Dendritic cell treated with granulocyte-macrophage colony-stimulating factor and Interleukin-4, amounts not matched to agents 40 ng/mL and 50 ng/mL, for 4 days (primary cell): ENCODE results near the gene PCDHGB7.
"Not testable (repeated sequence)": the region's sequence is repeated elsewhere in the genome, so short reads cannot be mapped to it uniquely, and the experiment has no call there.

Experiments
- H3K27ac Mint-ChIP-seq: one replicate; pipeline ENCODE4 v1.8.0; 2022; ENCODE audit warnings: mild to moderate bottlenecking, mixed read lengths
- H3K27me3 Mint-ChIP-seq: one replicate; pipeline ENCODE4 v1.8.0; 2022; ENCODE audit warnings: mild to moderate bottlenecking, mixed read lengths
- H3K36me3 Mint-ChIP-seq: one replicate; pipeline ENCODE4 v1.8.0; 2022; ENCODE audit warnings: low read depth, mixed read lengths
- H3K4me1 Mint-ChIP-seq: one replicate; pipeline ENCODE4 v1.8.0; 2022; ENCODE audit warnings: low read depth, mixed read lengths
- H3K4me3 Mint-ChIP-seq: one replicate; pipeline ENCODE4 v1.8.0; 2022; ENCODE audit warnings: mild to moderate bottlenecking, moderate library complexity, mixed read lengths
- H3K9me3 Mint-ChIP-seq: one replicate; pipeline ENCODE4 v1.8.0; 2022; ENCODE audit warnings: mixed read lengths
- intact Hi-C: fragments of 100-400 bp; cut with micrococcal nuclease; formaldehyde crosslinking; loops from one replicate; pipeline ENCODE4 v1.15.0; 2022

PCDHGB7 gene

DNA sequence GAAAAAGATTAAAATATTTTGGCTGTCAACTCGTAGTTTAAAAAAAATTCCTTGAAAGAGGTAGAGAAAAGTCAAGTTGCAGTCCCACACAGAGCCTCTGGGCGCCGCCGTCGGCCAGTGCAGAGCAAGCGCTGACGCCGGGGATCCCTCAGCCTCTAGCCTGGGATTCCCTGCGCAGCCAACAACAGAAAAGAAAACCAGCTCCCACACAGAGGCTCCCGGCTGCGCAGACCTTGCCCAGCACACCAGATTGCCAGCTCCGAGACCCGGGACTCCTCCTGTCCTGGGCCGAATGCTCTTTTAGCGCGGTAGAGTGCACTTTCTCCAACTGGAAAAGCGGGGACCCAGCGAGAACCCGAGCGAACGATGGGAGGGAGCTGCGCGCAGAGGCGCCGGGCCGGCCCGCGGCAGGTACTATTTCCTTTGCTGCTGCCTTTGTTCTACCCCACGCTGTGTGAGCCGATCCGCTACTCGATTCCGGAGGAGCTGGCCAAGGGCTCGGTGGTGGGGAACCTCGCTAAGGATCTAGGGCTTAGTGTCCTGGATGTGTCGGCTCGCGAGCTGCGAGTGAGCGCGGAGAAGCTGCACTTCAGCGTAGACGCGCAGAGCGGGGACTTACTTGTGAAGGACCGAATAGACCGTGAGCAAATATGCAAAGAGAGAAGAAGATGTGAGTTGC is at the start of gene PCDHGB7:
Gene PCDHGB7 (plus strand): TSS at position 184 of the 679 bp plus-strand sequence. CDS start 183 bp downstream, at position 367.
- Mint-ChIP-seq H3K9me3 (peaks cover 14% of the 10 kb centered on the region), H3K4me1 (peaks cover 39% of the 10 kb centered on the region), H3K4me3 (peak within 1 kb of the TSS; percentile 82), H3K27me3 (peaks cover 82% of the 10 kb centered on the region)
- H3K27ac Mint-ChIP-seq, H3K36me3 Mint-ChIP-seq: not testable (repeated sequence)
- intact Hi-C loops: loop anchor here (2.0 to 10.0 kb wide), 2 partner anchors 93 to 147 kb away; partner anchors contain the start of gene TAF7

DNA sequence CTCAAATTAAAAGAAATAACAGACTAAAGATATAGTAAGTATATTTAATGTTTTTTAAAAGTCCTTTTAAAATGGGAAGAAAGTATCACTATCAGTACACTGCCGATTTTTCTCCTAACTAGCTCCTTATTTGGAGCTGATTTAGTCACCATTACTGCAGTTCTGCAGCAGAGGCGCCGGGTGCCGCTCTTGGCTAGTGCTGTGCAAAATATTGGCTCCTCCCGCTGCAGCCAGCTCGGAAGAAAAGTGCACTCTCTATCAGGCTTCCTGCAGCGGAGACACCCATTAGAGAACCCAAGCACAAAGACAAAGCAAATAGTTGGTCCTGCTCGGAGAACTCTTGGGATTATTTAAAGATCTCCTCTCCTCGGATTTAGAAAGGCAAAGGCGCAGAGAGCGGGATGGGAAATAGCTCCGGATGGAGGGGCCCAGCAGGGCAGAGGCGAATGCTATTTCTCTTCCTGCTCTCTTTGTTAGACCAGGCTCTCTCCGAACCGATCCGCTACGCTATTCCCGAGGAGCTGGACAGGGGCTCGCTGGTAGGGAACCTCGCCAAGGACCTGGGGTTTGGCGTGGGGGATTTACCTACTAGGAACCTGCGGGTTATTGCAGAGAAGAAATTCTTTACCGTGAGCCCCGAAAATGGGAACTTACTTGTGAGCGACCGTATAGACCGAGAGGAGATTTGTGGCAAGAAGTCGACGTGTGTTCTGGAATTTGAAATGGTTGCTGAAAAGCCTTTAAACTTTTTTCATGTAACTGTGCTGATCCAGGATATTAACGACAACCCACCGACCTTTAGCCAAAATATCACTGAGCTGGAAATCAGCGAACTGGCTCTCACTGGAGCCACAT is 47.3 kb upstream of the PCDHGB7 start, which contains the start of gene PCDHGB3:
Gene PCDHGB3 (plus strand): TSS at position 249 of the 855 bp plus-strand sequence. CDS start 153 bp downstream, at position 402.
- intact Hi-C loops: no loop called here
- peak within 1 kb of the TSS; percentile 54 for H3K27ac Mint-ChIP-seq
- H3K9me3 Mint-ChIP-seq: peaks cover 65% of the 10 kb centered on the region
- H3K4me1 Mint-ChIP-seq: peaks cover 10% of the 10 kb centered on the region
- H3K4me3 Mint-ChIP-seq: peak within 1 kb of the TSS; percentile 75
- peaks cover 71% of the 10 kb centered on the region for H3K27me3 Mint-ChIP-seq
- no peaks in the 10 kb centered on the region for H3K36me3 Mint-ChIP-seq

DNA sequence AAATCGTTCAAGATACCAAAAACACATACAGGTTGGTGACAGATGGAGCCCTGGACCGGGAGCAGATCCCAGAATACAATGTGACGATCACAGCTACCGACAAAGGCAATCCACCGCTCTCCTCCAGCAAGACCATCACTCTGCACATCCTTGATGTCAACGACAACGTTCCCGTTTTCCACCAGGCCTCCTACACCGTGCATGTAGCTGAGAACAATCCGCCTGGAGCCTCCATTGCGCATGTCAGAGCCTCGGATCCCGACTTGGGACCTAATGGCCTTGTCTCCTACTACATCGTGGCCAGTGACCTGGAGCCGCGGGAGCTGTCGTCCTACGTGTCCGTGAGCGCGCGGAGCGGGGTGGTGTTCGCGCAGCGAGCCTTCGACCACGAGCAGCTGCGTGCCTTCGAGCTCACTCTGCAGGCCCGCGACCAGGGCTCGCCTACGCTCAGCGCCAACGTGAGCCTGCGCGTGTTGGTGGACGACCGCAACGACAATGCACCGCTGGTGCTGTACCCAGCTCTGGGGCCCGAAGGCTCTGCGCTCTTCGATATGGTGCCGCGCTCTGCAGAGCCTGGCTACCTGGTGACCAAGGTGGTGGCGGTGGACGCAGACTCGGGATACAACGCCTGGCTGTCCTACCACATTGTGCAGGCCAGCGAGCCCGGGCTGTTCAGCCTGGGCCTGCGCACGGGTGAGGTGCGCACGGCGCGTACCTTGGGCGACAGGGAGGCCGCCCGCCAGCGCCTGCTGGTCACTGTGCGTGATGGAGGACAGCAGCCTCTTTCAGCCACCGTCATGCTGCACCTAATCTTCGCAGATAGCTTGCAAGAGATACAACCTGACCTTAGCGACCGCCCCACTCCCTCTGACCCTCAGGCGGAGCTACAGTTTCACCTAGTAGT is 45.7 kb upstream of the PCDHGB7 start:
- Mint-ChIP-seq H3K27ac (no peak overlapping the region), H3K36me3 (peaks cover 5% of the 10 kb centered on the region), H3K9me3 (peaks cover 66% of the 10 kb centered on the region), H3K27me3 (peaks cover 71% of the 10 kb centered on the region), H3K4me1 (peaks cover 10% of the 10 kb centered on the region), H3K4me3 (no peak overlapping the region)
- intact Hi-C loops: no loop called here

DNA sequence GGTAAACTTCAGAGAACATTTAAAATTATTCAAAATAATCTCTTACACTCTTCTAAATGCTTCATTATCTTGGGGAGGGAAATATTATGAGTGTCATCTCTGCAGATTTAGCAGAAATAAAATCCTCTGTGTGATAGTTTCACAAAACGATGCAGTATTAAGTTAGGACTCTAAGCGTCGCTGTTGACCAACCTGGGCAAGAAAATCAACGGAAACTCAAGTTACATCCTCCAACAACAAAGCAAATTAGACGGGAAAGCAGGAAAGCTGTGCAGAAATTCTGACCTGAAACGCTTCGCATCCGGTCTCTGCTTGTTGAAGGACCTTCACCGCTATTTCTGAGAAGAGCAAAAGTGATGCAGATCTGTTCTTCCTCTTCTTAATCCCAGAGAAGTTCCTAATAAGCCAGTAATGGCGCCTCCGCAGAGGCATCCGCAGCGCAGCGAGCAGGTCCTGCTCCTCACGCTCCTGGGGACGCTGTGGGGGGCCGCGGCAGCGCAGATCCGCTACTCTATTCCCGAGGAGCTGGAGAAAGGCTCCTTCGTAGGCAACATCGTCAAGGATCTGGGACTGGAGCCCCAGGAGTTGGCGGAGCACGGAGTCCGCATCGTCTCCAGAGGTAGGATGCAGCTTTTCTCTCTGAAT is 43.7 kb upstream of the PCDHGB7 start, which contains the start of gene PCDHGA6:
Gene PCDHGA6 (plus strand): TSS at position 219 of the 645 bp plus-strand sequence. CDS start 193 bp downstream, at position 412.
- peaks cover 10% of the 10 kb centered on the region for H3K4me1 Mint-ChIP-seq
- H3K36me3 Mint-ChIP-seq: peaks cover 5% of the 10 kb centered on the region
- H3K4me3 Mint-ChIP-seq: no peak within 1 kb of the TSS
- intact Hi-C loops: no loop called here
- no peak within 1 kb of the TSS for H3K27ac Mint-ChIP-seq
- H3K27me3 Mint-ChIP-seq: peaks cover 70% of the 10 kb centered on the region
- peaks cover 73% of the 10 kb centered on the region for H3K9me3 Mint-ChIP-seq

DNA sequence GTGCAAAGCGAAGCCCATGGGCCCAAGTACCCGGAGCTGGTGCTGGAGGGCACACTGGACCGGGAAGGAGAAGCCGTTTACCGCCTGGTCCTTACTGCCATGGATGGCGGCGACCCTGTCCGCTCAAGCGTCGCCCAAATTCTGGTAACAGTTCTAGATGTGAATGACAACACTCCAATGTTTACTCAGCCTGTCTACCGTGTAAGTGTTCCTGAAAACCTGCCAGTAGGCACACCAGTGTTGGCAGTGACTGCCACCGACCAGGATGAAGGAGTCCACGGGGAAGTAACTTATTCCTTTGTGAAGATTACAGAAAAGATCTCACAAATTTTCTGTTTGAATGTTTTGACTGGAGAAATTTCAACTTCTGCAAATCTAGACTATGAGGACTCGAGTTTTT is 42.9 kb upstream of the PCDHGB7 start:
- intact Hi-C loops: no loop called here
- peaks cover 73% of the 10 kb centered on the region for H3K9me3 Mint-ChIP-seq

DNA sequence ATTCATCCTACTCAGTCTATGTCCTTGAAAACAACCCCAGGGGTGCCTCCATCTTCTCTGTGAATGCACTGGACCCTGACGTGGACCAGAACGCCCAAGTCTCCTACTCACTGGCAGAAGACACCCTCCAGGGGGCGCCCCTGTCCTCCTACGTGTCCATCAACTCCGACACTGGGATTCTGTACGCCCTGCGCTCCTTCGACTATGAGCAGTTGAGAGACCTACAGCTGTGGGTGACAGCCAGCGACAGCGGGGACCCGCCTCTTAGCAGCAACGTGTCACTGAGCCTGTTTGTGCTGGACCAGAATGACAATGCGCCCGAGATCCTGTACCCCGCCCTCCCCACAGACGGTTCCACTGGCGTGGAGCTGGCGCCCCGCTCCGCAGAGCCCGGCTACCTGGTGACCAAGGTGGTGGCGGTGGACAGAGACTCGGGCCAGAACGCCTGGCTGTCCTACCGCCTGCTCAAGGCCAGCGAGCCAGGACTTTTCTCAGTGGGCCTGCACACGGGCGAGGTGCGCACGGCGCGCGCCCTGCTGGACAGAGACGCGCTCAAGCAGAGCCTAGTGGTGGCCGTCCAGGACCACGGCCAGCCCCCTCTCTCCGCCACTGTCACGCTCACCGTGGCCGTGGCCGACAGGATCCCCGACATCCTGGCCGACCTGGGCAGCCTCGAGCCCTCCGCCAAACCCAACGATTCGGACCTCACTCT is 41.9 kb upstream of the PCDHGB7 start:
- H3K27me3 Mint-ChIP-seq: peaks cover 63% of the 10 kb centered on the region
- intact Hi-C loops, H3K36me3 Mint-ChIP-seq, H3K4me3 Mint-ChIP-seq, H3K4me1 Mint-ChIP-seq, H3K27ac Mint-ChIP-seq: not testable (repeated sequence)
- H3K9me3 Mint-ChIP-seq: peaks cover 66% of the 10 kb centered on the region

More for the DNA sequence above, 42.9 kb upstream of the PCDHGB7 start:
- peaks cover 66% of the 10 kb centered on the region for H3K27me3 Mint-ChIP-seq
- H3K27ac Mint-ChIP-seq: no peak overlapping the region
- H3K36me3 Mint-ChIP-seq: peaks cover 5% of the 10 kb centered on the region
- H3K4me1 Mint-ChIP-seq: peaks cover 10% of the 10 kb centered on the region
- no peak overlapping the region for H3K4me3 Mint-ChIP-seq

DNA sequence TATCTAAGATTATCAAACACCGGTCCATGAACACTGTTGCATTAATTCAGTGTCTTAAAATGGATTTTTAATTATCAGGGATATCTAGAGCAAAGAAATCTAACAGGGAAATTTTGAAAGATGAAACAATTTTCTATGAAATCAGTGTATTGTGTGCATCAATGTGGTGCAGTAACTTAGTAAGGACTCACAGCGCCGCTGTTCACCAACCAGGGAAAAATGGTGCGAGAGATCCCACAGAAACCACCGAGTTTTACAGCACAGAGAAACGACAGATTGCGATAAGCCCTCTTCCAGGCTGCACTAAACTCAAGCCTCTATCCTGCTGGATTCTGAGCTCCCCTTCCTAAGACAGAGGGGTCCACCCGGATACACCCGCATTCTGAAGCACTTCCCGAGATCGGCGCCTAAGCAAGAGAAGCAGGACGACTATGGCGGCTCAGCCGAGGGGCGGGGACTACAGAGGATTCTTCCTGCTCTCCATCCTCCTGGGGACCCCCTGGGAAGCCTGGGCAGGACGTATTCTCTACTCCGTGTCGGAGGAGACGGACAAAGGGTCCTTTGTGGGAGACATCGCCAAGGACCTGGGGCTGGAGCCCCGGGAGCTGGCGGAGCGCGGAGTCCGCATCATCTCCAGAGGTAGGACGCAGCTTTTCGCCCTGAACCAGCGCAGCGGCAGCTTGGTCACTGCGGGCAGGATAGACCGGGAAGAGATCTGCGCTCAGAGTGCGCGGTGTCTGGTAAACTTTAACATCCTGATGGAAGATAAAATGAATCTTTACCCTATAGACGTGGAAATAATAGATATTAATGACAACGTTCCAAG is 34.8 kb upstream of the PCDHGB7 start, which contains the start of gene PCDHGA7:
Gene PCDHGA7 (plus strand): TSS at position 274 of the 826 bp plus-strand sequence. CDS start 158 bp downstream, at position 432.
- no peaks in the 10 kb centered on the region for H3K36me3 Mint-ChIP-seq
- H3K27me3 Mint-ChIP-seq: peaks cover 62% of the 10 kb centered on the region
- H3K27ac Mint-ChIP-seq: no peak within 1 kb of the TSS
- intact Hi-C loops: no loop called here
- H3K4me1 Mint-ChIP-seq: no peaks in the 10 kb centered on the region
- H3K4me3 Mint-ChIP-seq: peak within 1 kb of the TSS; percentile 71
- peaks cover 22% of the 10 kb centered on the region for H3K9me3 Mint-ChIP-seq

DNA sequence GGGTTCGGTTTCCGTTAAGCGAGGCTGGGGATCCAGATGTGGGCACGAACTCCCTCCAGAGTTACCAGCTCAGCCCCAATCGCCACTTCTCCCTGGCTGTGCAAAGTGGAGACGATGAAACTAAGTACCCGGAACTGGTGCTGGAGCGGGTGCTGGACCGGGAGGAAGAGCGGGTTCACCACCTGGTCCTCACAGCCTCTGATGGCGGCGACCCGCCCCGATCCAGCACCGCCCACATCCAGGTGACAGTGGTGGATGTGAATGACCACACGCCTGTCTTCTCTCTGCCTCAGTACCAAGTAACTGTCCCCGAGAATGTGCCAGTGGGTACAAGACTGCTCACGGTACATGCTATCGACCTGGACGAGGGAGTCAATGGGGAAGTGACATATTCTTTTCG is 34.1 kb upstream of the PCDHGB7 start:
- H3K27ac Mint-ChIP-seq: no peak overlapping the region
- H3K9me3 Mint-ChIP-seq: peaks cover 25% of the 10 kb centered on the region
- intact Hi-C loops: no loop called here
- H3K27me3 Mint-ChIP-seq: peaks cover 64% of the 10 kb centered on the region
- H3K36me3 Mint-ChIP-seq: no peaks in the 10 kb centered on the region
- no peaks in the 10 kb centered on the region for H3K4me1 Mint-ChIP-seq
- H3K4me3 Mint-ChIP-seq: no peak overlapping the region

DNA sequence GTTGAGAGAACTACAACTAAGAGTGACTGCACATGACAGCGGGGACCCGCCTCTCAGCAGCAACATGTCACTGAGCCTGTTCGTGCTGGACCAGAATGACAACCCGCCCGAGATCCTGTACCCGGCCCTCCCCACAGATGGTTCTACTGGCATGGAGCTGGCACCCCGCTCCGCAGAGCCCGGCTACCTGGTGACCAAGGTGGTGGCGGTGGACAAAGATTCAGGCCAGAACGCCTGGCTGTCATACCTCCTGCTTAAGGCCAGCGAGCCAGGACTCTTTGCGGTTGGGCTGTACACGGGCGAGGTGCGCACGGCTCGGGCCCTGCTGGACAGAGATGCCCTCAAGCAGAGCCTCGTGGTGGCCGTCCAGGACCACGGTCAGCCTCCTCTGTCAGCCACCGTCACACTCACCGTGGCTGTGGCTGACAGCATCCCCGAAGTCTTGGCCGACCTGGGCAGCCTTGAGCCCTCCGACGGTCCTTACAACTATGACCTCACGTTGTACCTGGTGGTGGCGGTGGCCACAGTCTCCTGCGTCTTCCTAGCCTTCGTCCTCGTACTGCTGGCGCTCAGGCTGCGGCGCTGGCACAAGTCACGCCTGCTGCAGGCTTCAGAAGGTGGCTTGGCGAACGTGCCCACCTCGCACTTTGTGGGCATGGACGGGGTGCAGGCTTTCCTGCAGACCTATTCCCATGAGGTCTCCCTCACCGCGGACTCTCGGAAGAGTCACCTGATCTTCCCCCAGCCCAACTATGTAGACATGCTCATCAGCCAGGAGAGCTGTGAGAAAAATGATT is 32.8 kb upstream of the PCDHGB7 start:
- intact Hi-C loops: no loop called here
- no peak overlapping the region for H3K4me3 Mint-ChIP-seq
- peaks cover 38% of the 10 kb centered on the region for H3K9me3 Mint-ChIP-seq
- H3K27ac Mint-ChIP-seq: no peak overlapping the region
- H3K4me1 Mint-ChIP-seq: no peaks in the 10 kb centered on the region
- H3K27me3 Mint-ChIP-seq: peaks cover 77% of the 10 kb centered on the region
- H3K36me3 Mint-ChIP-seq: peaks cover 1% of the 10 kb centered on the region

DNA sequence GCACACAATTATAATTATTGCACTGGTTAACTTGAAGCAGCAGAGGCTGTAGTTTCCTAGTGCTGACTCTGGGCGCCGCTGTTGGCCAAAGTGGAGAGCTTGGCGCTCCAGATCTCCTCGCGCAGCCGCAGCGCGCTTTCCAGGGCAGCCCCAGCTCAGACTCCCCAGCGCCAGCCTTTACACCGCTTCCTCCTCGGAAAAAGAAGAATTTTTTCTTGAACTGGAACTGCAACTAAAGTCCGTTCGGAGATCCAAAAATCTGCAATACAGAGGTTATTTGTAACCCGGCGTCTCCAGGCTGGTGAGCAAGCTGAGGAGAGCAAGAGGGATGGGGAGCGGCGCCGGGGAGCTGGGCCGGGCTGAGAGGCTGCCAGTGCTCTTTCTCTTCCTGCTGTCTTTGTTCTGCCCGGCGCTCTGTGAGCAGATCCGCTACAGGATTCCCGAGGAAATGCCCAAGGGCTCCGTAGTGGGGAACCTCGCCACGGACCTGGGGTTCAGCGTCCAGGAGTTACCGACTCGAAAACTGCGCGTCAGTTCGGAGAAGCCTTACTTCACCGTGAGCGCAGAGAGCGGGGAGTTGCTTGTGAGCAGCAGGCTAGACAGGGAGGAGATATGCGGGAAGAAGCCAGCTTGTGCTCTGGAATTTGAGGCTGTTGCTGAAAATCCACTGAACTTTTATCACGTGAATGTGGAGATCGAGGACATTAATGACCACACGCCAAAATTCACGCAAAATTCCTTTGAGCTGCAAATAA is 29.7 kb upstream of the PCDHGB7 start, which contains the start of gene PCDHGB4:
Gene PCDHGB4 (plus strand): TSS at position 142 of the 755 bp plus-strand sequence. CDS start 187 bp downstream, at position 329.
- H3K27me3 Mint-ChIP-seq: peaks cover 74% of the 10 kb centered on the region
- H3K4me1 Mint-ChIP-seq, H3K27ac Mint-ChIP-seq, intact Hi-C loops, H3K36me3 Mint-ChIP-seq: not testable (repeated sequence)
- peak within 1 kb of the TSS; percentile 63 for H3K4me3 Mint-ChIP-seq
- H3K9me3 Mint-ChIP-seq: peaks cover 53% of the 10 kb centered on the region

DNA sequence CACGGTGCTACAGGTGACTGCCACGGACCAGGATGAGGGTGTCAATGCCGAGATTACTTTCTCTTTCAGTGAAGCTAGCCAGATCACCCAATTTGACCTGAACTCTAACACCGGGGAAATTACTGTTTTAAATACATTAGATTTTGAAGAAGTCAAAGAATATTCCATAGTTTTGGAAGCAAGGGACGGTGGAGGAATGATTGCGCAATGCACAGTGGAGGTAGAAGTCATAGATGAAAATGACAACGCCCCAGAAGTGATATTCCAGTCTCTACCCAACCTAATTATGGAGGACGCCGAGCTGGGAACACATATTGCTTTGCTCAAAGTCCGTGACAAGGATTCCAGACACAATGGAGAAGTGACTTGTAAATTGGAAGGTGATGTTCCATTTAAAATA is 28.8 kb upstream of the PCDHGB7 start:
- Mint-ChIP-seq H3K4me1 (no peaks in the 10 kb centered on the region), H3K9me3 (peaks cover 53% of the 10 kb centered on the region), H3K27me3 (peaks cover 73% of the 10 kb centered on the region), H3K36me3 (peaks cover 7% of the 10 kb centered on the region), H3K27ac (no peak overlapping the region), H3K4me3 (no peak overlapping the region)
- intact Hi-C loops: no loop called here
